HCT116 (cell line): ENCODE results near the gene GAL3ST2. TPM values are rescaled to one million over a fixed set of nuclear protein-coding genes. Genes with fewer than 3 reads are reported as not detected.
A peak's percentile ranks its signal among the peaks of the same experiment; 100 is the strongest.

Experiments
- ATAC-seq: fragments of 200-7000 bp; cut with Tn5 transposase; 2 replicates; pipeline ENCODE4 v1.9.1; 2020; ENCODE audit warnings: mild to moderate bottlenecking, moderate library complexity
- BruUV-seq: library from RNA; stranded (reverse); fragments of 400-500 nt; replicated peaks from 2 replicates; lab custom pipeline; 2021; lab: Mats Ljungman, UMichigan
- CTCF ChIA-PET: fragments of 300-600 bp; sonication (Branson Sonifier 250); formaldehyde crosslinking; loops from one replicate; lab custom pipeline; 2021; ENCODE audit warnings: antibody characterized with exemption; lab: Charles Lee
- POLR2A ChIA-PET: fragments of 300-600, 350-600 bp; sonication (Branson Sonifier 250); formaldehyde crosslinking; loops from one replicate; lab custom pipeline; 2021; ENCODE audit warnings: antibody characterized with exemption; lab: Charles Lee
- RAD21 ChIA-PET, 2 experiments: fragments of 300-600 bp; sonication (Branson Sonifier 250); formaldehyde crosslinking; loops; one replicate each; lab custom pipeline; 2023; ENCODE audit warnings: low total read pairs in 2 of 2; ENCODE audit not compliant: uncharacterized antibody in 2 of 2, unreplicated experiment in 2 of 2, low non-redundant PET in 1 of 2; lab: Charles Lee
- DNase-seq: peaks from one replicate; pipeline ENCODE4 v3.0.0-alpha.2; 2010; ENCODE audit warnings: low read depth, low spot score
- H2AFZ ChIP-seq: fragments of 200-600 bp; shearing (Covaris generic), sonication (generic); 2 replicates; pipeline ENCODE4 v1.6.1; 2017; ENCODE audit warnings: low read depth, mixed run types, mixed read lengths, antibody characterized with exemption, low read length; ENCODE audit not compliant: poor library complexity, severe bottlenecking
- H3K27ac ChIP-seq: 2 replicates; pipeline ENCODE4 v1.5.1; 2012; ENCODE audit warnings: low read depth, low read length
- H3K27me3 ChIP-seq: fragments of 200-600 bp; sonication (generic); 2 replicates; pipeline ENCODE4 v1.6.1; 2016; ENCODE audit warnings: mixed run types, low read length, mixed read lengths; ENCODE audit not compliant: insufficient read depth
- H3K36me3 ChIP-seq, 2 experiments: fragments of 200-500 bp in 1 of 2; fragments of 200-600 bp in 1 of 2; sonication (Bioruptor generic) in 1 of 2; sonication (generic) in 1 of 2; 2 replicates each; pipeline versions ENCODE4 v1.5.1 to v1.6.1; 2014 to 2016; ENCODE audit warnings: low read length in 2 of 2, inconsistent platforms in 1 of 2, mixed read lengths in 1 of 2, mixed run types in 1 of 2; ENCODE audit not compliant: insufficient read depth in 2 of 2, control insufficient read depth in 1 of 2
- H3K4me1 ChIP-seq, 2 experiments: fragments of 200-600 bp in 1 of 2; sonication (generic) in 1 of 2; 2 replicates each; pipeline versions ENCODE4 v1.5.1 to v1.6.1; 2012 to 2017; ENCODE audit warnings: low read length in 2 of 2, inconsistent platforms in 1 of 2, mild to moderate bottlenecking in 1 of 2, mixed read lengths in 1 of 2, mixed run types in 1 of 2, moderate library complexity in 1 of 2; ENCODE audit not compliant: insufficient read depth in 2 of 2, control insufficient read depth in 1 of 2
- H3K4me2 ChIP-seq: fragments of 200-600 bp; sonication (generic); 2 replicates; pipeline ENCODE4 v1.6.1; 2017; ENCODE audit warnings: mixed run types, low read length, mixed read lengths
- H3K4me3 ChIP-seq, 2 experiments: fragments of 200-600 bp in 1 of 2; sonication (generic) in 1 of 2; replicated peaks in 1 of 2; 2 replicates each; pipeline ENCODE4 v1.5.1; 2011 to 2016; ENCODE audit warnings: low read length in 2 of 2, control low read depth in 1 of 2, low read depth in 1 of 2, mild to moderate bottlenecking in 1 of 2, mixed read lengths in 1 of 2, mixed run types in 1 of 2
- H3K79me2 ChIP-seq: fragments of 200-600 bp; sonication (generic); 2 replicates; pipeline ENCODE4 v1.6.1; 2017; ENCODE audit warnings: mild to moderate bottlenecking, mixed run types, low read length, moderate library complexity, mixed read lengths; ENCODE audit not compliant: insufficient read depth
- H3K9ac ChIP-seq: fragments of 200-600 bp; sonication (generic); 2 replicates; pipeline ENCODE4 v1.6.1; 2016; ENCODE audit warnings: low read length, mixed read lengths
- H3K9me2 ChIP-seq: fragments of 200-600 bp; sonication (generic), shearing (Covaris generic); 2 replicates; pipeline ENCODE4 v1.6.1; 2017; ENCODE audit warnings: mixed run types, mild to moderate bottlenecking, moderate library complexity; ENCODE audit not compliant: insufficient read depth
- H3K9me3 ChIP-seq, 2 experiments: fragments of 200-500 bp in 1 of 2; fragments of 200-600 bp in 1 of 2; sonication (Bioruptor generic) in 1 of 2; sonication (generic) in 1 of 2; 2 replicates each; pipeline ENCODE4 v1.6.1; 2014 to 2017; ENCODE audit warnings: low read length in 2 of 2, mixed read lengths in 2 of 2, inconsistent platforms in 1 of 2, low read depth in 1 of 2, mild to moderate bottlenecking in 1 of 2, mixed run types in 1 of 2, moderate library complexity in 1 of 2; ENCODE audit not compliant: control insufficient read depth in 1 of 2, insufficient read depth in 1 of 2
- H4K20me1 ChIP-seq: fragments of 200-600 bp; sonication (generic), shearing (Covaris generic); 2 replicates; pipeline ENCODE4 v1.6.1; 2017; ENCODE audit warnings: mixed run types, mild to moderate bottlenecking, moderate library complexity; ENCODE audit not compliant: insufficient read depth
- ATF3 ChIP-seq: IDR thresholded peaks from 2 replicates; pipeline ENCODE4 v1.6.1; 2012
- CBX3 ChIP-seq: IDR thresholded peaks from 2 replicates; pipeline ENCODE4 v1.6.1; 2012; ENCODE audit warnings: low read depth
- ELF1 ChIP-seq: IDR thresholded peaks from 2 replicates; pipeline ENCODE4 v1.6.1; 2012; ENCODE audit warnings: low read depth, borderline replicate concordance
- RAD21 ChIP-seq: IDR thresholded peaks from 2 replicates; pipeline ENCODE4 v1.6.1; 2012; ENCODE audit warnings: low read depth, mild to moderate bottlenecking
- SIN3A ChIP-seq: IDR thresholded peaks from 2 replicates; pipeline ENCODE4 v1.6.1; 2012; ENCODE audit warnings: low read depth
- SRF ChIP-seq: IDR thresholded peaks from 2 replicates; pipeline ENCODE4 v1.6.1; 2012; ENCODE audit warnings: low read depth
- ZFX ChIP-seq: fragments of 450-650 bp; IDR thresholded peaks from 2 replicates; pipeline ENCODE4 v1.6.1; 2017
- ZNF274 ChIP-seq: fragments of 200-500 bp; sonication (Bioruptor generic); IDR thresholded peaks from 2 replicates; pipeline ENCODE4 v1.6.1; 2014; ENCODE audit warnings: mild to moderate bottlenecking, low read depth, low read length, inconsistent platforms
- intact Hi-C: fragments of 100-400 bp; cut with micrococcal nuclease; formaldehyde crosslinking; loops from 2 replicates; pipeline ENCODE4 v1.10.0; 2022
- total RNA-seq: library from RNA; stranded (reverse); gene quantifications from one replicate; pipeline ENCODE4 v1.2.1, GENCODE V29; 2021; ENCODE audit not compliant: unreplicated experiment

Gene GAL3ST2
- total RNA-seq, 1 experiment from 2014 or later, result 0.44 TPM

- intact Hi-C loops, result no loop called here
- Histone ChIP-seq H3K4me3 (no peak overlapping the region), H3K36me3 (peaks cover 4 to 6% of the 10 kb centered on the region in 2 experiments; a peak in 2 of 4 replicates), H3K4me2 (no peak overlapping the region), H3K9me2 (no peaks in the 10 kb centered on the region), H3K27me3 (no peaks in the 10 kb centered on the region), H3K4me1 (no peaks in the 10 kb centered on the region), H4K20me1 (no peaks in the 10 kb centered on the region), H2AFZ (no peak overlapping the region), H3K79me2 (no peaks in the 10 kb centered on the region), H3K9me3 (no peaks in the 10 kb centered on the region), H3K9ac (no peak overlapping the region), H3K27ac (peak overlapping the region; percentile 7; the same call in 1 of the 2 replicates)
- no peak for ATAC-seq
- no TSS peak for BruUV-seq
- TF ChIP-seq CBX3 (no peak), ELF1 (no peak), ZFX (no peak), SRF (no peak)
- CTCF ChIA-PET, result no interaction called here
- RAD21 ChIA-PET, result no interaction called here
- POLR2A ChIA-PET, result no interaction called here
- no peak for DNase-seq
Measured at GRCh38 chr2:241753493-241753892, 23.1 kb upstream of the GAL3ST2 start.

GRCh38 chr2:241754042-241754441, 22.6 kb upstream of the GAL3ST2 start:
- POLR2A ChIA-PET, result no interaction called here
- no peaks in the 10 kb centered on the region for H3K79me2 ChIP-seq
- H3K9me3 ChIP-seq, result no peaks in the 10 kb centered on the region
- no TSS peak for BruUV-seq
- RAD21 ChIA-PET, result no interaction called here
- no peaks in the 10 kb centered on the region for H4K20me1 ChIP-seq
- no peak overlapping the region for H3K9ac ChIP-seq
- H3K4me2 ChIP-seq, result no peak overlapping the region
- H3K4me3 ChIP-seq, result no peak overlapping the region
- intact Hi-C loops, result no loop called here
- no peak overlapping the region for H2AFZ ChIP-seq
- H3K4me1 ChIP-seq, result no peaks in the 10 kb centered on the region
- peaks cover 4 to 6% of the 10 kb centered on the region in 2 experiments; a peak in 2 of 4 replicates for H3K36me3 ChIP-seq
- DNase-seq, result no peak
- H3K27me3 ChIP-seq, result no peaks in the 10 kb centered on the region
- CTCF ChIA-PET, result no interaction called here
- no peak for ATAC-seq
- H3K27ac ChIP-seq, result no peak overlapping the region
- TF ChIP-seq ATF3 (no peak), SIN3A (no peak), RAD21 (no peak), ZNF274 (no peak), CBX3 (no peak)
- H3K9me2 ChIP-seq, result no peaks in the 10 kb centered on the region
